GM12872 (cell line): ENCODE results near the gene HIVEP2.

Source experiments
- TF ChIP-seq, protein P1 (sequence below): IDR thresholded peaks from 3 replicates; pipeline ENCODE4 v1.5.1; 2011; ENCODE audit warnings: low read depth, mild to moderate bottlenecking, low read length, moderate library complexity; ENCODE audit not compliant: insufficient read depth

The HIVEP2 gene

DNA sequence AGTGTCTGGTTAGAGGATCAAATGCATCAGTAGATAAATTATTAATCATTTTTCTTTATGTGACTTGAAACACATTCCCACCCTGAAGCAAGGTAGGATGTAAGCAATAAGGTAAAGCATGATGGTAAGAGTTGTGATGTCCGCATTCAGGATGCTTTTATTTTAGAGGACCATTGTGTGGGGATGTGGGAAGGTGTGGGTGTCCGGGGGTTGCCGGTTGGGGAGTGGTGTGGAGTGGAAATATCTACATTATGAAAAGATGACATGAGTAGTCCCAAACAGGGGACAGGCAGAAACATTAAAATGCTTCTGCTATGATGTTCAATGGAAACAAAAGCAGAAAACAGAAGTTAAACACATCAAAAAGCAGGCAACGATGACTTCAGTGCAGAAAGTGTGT, 215.4 kb downstream of the HIVEP2 start:
- TF ChIP-seq, protein P1, sequence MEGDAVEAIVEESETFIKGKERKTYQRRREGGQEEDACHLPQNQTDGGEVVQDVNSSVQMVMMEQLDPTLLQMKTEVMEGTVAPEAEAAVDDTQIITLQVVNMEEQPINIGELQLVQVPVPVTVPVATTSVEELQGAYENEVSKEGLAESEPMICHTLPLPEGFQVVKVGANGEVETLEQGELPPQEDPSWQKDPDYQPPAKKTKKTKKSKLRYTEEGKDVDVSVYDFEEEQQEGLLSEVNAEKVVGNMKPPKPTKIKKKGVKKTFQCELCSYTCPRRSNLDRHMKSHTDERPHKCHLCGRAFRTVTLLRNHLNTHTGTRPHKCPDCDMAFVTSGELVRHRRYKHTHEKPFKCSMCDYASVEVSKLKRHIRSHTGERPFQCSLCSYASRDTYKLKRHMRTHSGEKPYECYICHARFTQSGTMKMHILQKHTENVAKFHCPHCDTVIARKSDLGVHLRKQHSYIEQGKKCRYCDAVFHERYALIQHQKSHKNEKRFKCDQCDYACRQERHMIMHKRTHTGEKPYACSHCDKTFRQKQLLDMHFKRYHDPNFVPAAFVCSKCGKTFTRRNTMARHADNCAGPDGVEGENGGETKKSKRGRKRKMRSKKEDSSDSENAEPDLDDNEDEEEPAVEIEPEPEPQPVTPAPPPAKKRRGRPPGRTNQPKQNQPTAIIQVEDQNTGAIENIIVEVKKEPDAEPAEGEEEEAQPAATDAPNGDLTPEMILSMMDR = no peak

DNA sequence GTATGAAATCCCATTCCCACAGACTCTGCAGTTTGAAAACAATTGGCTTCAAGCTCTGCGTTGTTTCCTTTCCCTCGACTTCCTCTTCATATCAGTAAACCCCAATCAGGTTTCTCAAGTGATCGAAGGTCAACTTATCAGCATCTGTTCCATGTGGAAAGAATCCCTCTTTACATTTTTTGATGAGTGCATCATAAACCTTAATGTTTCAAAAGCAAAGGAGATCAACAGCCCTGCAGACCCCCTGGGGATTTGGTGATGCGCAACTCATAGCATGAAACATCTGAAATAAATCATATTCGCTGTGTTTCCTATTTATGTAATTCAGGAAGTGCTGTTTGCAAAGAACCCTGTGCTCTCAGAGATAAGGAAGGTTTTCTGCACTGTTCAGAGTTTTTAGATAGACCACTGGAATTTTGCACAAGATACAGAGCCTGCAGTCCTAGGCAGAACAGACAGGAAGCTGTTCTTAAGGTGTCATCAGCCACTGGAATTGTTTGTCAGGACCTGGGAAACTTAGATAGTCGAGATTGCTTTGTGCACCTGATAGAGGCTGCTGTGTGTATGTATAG, 216.0 kb downstream of the HIVEP2 start:
- TF ChIP-seq, protein P1 = no peak

- TF ChIP-seq, protein P1 = no peak
Measured at GRCh38 chr6:142728364-142728763, 216.6 kb downstream of the HIVEP2 start.

GRCh38 chr6:142726616-142727015, 218.4 kb downstream of the HIVEP2 start:
- TF ChIP-seq, protein P1 = no peak

DNA sequence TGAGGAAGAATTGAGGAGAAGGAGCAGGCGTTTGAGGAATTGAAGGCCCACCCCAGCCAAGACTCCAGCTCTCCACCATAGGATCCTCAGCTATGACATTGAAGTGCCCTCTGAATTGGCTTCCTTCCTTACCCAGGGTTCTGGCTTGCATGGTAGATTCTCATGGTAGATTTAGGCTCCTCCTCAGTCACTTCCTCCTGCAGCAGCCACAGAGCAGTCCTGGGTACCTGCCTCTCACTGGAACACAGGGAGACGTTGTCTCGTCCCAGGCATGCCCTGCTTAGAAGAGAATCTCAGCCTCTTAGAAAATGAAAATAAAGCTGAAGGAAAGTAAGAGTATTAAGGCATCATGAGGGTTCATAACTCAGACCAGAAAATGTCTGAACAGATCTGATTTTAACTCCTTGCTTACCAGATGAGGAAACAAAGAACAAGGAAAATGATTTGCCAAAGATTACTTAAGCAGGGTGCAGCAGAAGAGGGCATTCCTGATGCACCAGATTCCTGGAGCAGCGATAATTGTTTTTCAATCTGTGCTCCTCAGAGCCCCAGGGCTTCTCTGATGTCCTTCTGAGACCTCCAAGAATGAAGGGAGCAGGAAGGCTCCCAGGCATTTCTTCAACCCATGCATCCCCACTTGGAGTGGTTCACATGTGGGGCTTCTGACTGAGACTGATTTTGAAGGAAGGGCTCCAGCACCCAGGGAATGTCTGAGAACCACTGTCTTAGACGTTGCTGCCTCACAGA, 219.8 kb downstream of the HIVEP2 start:
- TF ChIP-seq, protein P1 = no peak

- TF ChIP-seq, protein P1 = no peak
Measured at GRCh38 chr6:142722841-142723240, 222.1 kb downstream of the HIVEP2 start.

GRCh38 chr6:142722012-142722411, 223.0 kb downstream of the HIVEP2 start:
- TF ChIP-seq, protein P1 = no peak
